Adrenal gland (tissue), 12 donors: ENCODE results near the gene CCDC24. TPM values are rescaled to one million over a fixed set of nuclear protein-coding genes. Genes with fewer than 3 reads are reported as not detected.
A peak's percentile ranks its signal among the peaks of the same experiment; 100 is the strongest.

Source experiments
- DNase-seq, 7 donors: peaks; one replicate each; pipeline ENCODE4 v3.0.0-alpha.2; 2019 to 2020
- H3K27ac ChIP-seq, 5 donors: fragments of 200-600 bp; sonication (generic) in 4 of 5; 1 replicate in 3 of 5; 2 replicates in 2 of 5; pipeline versions ENCODE4 v1.5.1 to v1.8.0; 2016 to 2020; ENCODE audit warnings: mild to moderate bottlenecking in 1 of 5
- H3K27me3 ChIP-seq: fragments of 200-600 bp; 2 replicates; pipeline ENCODE4 v1.8.0; 2021
- H3K36me3 ChIP-seq, 2 donors: fragments of 200-600 bp; replicated peaks in 1 of 2; 1 replicate in 1 of 2; 2 replicates in 1 of 2; pipeline versions ENCODE4 v1.5.1 to v1.8.0; 2018 to 2022
- H3K4me1 ChIP-seq, 2 donors: fragments of 200-600 bp; replicated peaks in 1 of 2; 1 replicate in 1 of 2; 2 replicates in 1 of 2; pipeline versions ENCODE4 v1.5.1 to v1.8.0; 2018 to 2021
- H3K4me3 ChIP-seq, 4 donors: fragments of 200-600 bp; sonication (generic) in 3 of 4; one replicate each; pipeline ENCODE4 v1.5.1; 2016 to 2018
- H3K9me3 ChIP-seq, 3 donors: fragments of 200-600 bp; sonication (generic) in 1 of 3; replicated peaks in 1 of 3; 1 replicate in 2 of 3; 2 replicates in 1 of 3; pipeline versions ENCODE4 v1.5.1 to v1.8.0; 2016 to 2021
- POLR2A ChIP-seq, 2 donors: fragments of 450-650 bp; IDR thresholded peaks; one replicate each; pipeline ENCODE4 v1.6.1; 2017; ENCODE audit warnings: antibody characterized with exemption in 2 of 2, mild to moderate bottlenecking in 2 of 2, moderate library complexity in 1 of 2
- WGBS, 4 donors: extraction: QIAGEN DNeasy Blood & Tissue Kit in 2 of 4; methylation state at CpG; one replicate each; pipeline versions ENCODE4 v1.1.5 to v1.1.7; 2013 to 2017; 5-methylcytosine and 5-hydroxymethylcytosine counted together
- intact Hi-C, 2 donors: fragments of 100-400 bp; cut with DNase I; formaldehyde crosslinking; loops; one replicate each; pipeline versions ENCODE4 v1.14.1 to v1.15.0; 2022 to 2023
- polyA plus RNA-seq, 3 donors: library from polyadenylated mRNA; stranded (reverse); fragments of 200-250 nt in 2 of 3; fragments of 350-450 nt in 1 of 3; fragmentation: Illumina TruSeq in 1 of 3; extraction: RNeasy Lipid Tissue Mini Kit (QIAGEN cat#74804) in 1 of 3; gene quantifications; one replicate each; pipeline ENCODE4 v1.2.3, GENCODE V29; 2013 to 2014
- total RNA-seq, 9 donors: library from RNA; depleted of rRNA in 4 of 9; stranded (reverse); fragments of >200 nt in 4 of 9; fragments of 120-200 nt in 1 of 9; fragmentation: NEBNext Ultra II Directional in 1 of 9; extraction: Animal tissue kit (Norgen Biotek cat#: 25700) in 1 of 9; gene quantifications; one replicate each; pipeline versions ENCODE4 v1.1.0 to v1.2.4, GENCODE V29; 2013 to 2023
- TF ChIP-seq, protein P1 (sequence below), 6 experiments: fragments of 450-650 bp in 4 of 6; fragments of 200-600 bp in 2 of 6; sonication (generic) in 1 of 6; IDR thresholded peaks; 1 replicate in 5 of 6; 2 replicates in 1 of 6; pipeline versions ENCODE4 v1.5.1 to v1.8.0; 2016 to 2021; ENCODE audit warnings: antibody characterized with exemption in 6 of 6, mild to moderate bottlenecking in 2 of 6, moderate library complexity in 1 of 6
- donor health status: healthy with polysubstance abuse.
- donor health status: Bipolar disorder and iron deficiency.
- donor health status: DM: yes; HTN: yes; CAD: no.
- donor health status: DM: no; HTN: no; CAD: no.
- donor health status: DM: no; HTN: no; CAD: no.
- donor health status: DM: yes; HTN: yes; CAD: no.

CCDC24 gene
- total and polyA plus RNA-seq, 12 donors = 3.1 to 53.5 (median 11.7) TPM

DNA sequence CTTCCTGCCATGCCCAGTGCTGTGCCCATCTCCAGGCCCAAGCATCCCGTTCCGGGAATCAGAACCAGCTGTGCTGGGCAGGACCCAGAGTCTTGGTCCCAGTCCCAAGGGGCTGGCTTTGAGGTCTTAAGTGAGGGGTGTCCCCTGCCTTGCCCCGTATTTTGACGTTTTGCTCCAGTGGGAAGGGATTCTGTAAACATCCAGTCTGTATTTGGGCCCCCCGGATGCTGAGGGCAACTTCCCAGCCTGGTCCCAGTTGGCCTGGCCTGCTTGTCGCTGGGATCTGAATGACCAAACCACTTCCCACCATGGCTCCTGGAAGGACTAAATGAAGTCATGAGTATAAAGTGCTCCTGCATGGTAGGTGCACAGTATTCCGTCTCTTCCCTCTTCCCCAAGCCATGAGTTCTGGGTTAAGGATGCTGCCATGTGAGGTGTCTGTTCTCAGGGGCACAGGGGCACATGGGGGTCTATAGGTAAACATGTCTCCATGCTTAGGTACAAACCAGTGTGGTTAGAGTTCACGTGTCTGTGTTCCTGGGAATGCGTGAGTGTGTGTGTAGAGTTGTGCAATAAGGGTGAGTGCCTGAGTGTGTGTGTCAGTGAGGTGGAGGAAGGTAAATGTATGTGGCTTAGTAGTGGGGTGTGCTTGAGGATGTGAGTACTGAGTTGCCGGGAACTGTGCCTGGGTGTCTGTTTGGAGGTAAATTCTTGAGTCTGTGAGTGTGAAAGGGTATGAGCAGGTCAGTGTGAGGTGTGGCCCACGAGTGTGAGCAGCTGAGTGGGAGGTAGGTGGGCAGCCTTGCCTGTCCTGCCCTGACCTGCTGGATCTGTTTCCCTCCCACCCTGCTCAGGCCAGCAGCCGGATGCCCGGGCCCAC is 10.9 kb upstream of the CCDC24 start:
- Histone ChIP-seq H3K36me3 (peaks cover 0 to 20% of the 10 kb centered on the region in 2 donors), H3K4me3 (peak overlapping the region in 1 of 4 donors; percentile 88), H3K27me3 (no peaks in the 10 kb centered on the region), H3K27ac (peak overlapping the region in 1 of 5 donors; percentile 26), H3K9me3 (no peaks in the 10 kb centered on the region), H3K4me1 (peaks cover 18 to 39% of the 10 kb centered on the region in 2 donors)
- WGBS, 4 donors = 72 to 84% (median 77%) methylated on average over 9 to 13 of the region's 13 CpGs
- intact Hi-C loops = no loop called here
- no peak for TF ChIP-seq POLR2A (IDR thresholded peaks at IDR 0.05)
- TF ChIP-seq, protein P1, sequence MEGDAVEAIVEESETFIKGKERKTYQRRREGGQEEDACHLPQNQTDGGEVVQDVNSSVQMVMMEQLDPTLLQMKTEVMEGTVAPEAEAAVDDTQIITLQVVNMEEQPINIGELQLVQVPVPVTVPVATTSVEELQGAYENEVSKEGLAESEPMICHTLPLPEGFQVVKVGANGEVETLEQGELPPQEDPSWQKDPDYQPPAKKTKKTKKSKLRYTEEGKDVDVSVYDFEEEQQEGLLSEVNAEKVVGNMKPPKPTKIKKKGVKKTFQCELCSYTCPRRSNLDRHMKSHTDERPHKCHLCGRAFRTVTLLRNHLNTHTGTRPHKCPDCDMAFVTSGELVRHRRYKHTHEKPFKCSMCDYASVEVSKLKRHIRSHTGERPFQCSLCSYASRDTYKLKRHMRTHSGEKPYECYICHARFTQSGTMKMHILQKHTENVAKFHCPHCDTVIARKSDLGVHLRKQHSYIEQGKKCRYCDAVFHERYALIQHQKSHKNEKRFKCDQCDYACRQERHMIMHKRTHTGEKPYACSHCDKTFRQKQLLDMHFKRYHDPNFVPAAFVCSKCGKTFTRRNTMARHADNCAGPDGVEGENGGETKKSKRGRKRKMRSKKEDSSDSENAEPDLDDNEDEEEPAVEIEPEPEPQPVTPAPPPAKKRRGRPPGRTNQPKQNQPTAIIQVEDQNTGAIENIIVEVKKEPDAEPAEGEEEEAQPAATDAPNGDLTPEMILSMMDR (IDR thresholded peaks at IDR 0.05) = no peak
- no peak for DNase-seq

DNA sequence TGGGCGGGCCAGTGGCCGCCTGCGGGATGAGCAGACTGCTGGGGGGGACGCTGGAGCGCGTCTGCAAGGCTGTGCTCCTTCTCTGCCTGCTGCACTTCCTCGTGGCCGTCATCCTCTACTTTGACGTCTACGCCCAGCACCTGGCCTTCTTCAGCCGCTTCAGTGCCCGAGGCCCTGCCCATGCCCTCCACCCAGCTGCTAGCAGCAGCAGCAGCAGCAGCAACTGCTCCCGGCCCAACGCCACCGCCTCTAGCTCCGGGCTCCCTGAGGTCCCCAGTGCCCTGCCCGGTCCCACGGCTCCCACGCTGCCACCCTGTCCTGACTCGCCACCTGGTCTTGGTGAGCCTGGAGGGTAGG is 10.3 kb upstream of the CCDC24 start:
- Histone ChIP-seq H3K27me3 (no peaks in the 10 kb centered on the region), H3K9me3 (no peaks in the 10 kb centered on the region), H3K4me1 (peaks cover 12 to 33% of the 10 kb centered on the region in 2 donors), H3K27ac (no peak overlapping the region), H3K4me3 (no peak overlapping the region), H3K36me3 (peaks cover 0 to 18% of the 10 kb centered on the region in 2 donors)
- DNase-seq = peak in 1 of 7 donors; percentile 70
- 77 to 97% (median 96%) methylated on average over 11 to 20 of the region's 20 CpGs for WGBS, 4 donors
- TF ChIP-seq, protein P1 (IDR thresholded peaks at IDR 0.05) = no peak
- no peak for TF ChIP-seq POLR2A (IDR thresholded peaks at IDR 0.05)
- intact Hi-C loops = no loop called here

DNA sequence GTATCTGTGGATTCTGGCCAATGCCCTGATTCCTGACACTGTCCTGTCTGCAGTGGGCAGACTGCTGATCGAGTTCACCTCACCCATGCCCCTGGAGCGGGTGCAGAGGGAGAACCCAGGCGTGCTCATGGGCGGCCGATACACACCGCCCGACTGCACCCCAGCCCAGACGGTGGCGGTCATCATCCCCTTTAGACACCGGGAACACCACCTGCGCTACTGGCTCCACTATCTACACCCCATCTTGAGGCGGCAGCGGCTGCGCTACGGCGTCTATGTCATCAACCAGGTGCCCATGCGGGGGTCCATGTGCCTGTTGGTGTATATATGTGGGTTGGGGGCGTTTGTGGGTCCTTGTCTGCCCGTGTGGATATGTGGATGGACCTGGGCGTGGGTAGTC is 9.8 kb upstream of the CCDC24 start:
- TF ChIP-seq, protein P1 (IDR thresholded peaks at IDR 0.05) = no peak
- TF ChIP-seq POLR2A (IDR thresholded peaks at IDR 0.05) = no peak
- 94 to 97% (median 96%) methylated on average over 8 to 20 of the region's 20 CpGs for WGBS, 4 donors

DNA sequence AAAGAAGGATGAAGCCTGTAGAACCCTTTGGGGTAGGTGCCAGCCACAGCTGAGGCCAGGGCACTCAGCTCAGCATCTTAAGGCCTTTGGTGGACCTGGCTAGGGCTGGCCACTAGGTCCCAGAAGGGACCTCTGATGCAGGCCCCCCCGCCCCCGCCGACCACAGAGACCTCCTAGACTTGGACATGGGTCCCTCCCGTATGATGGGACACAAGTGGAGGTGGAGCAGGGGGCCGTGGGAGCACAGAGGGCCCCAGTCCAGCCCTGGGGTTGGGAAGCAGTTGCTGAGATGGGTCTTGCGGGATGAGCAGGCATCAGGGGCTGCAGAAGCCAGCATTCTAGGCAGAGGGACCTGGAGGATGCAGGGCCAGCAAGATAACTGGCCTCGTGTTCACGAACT is 9.2 kb upstream of the CCDC24 start:
- intact Hi-C loops = no loop called here
- H3K36me3 ChIP-seq = peaks cover 0 to 7% of the 10 kb centered on the region in 2 donors
- H3K4me3 ChIP-seq = no peak overlapping the region
- TF ChIP-seq POLR2A (IDR thresholded peaks at IDR 0.05) = no peak
- 90 to 97% (median 94%) methylated on average over 2 to 8 of the region's 8 CpGs for WGBS, 4 donors
- no peak for DNase-seq
- no peaks in the 10 kb centered on the region for H3K9me3 ChIP-seq
- H3K27ac ChIP-seq = no peak overlapping the region
- H3K27me3 ChIP-seq = no peaks in the 10 kb centered on the region
- peaks cover 7 to 21% of the 10 kb centered on the region in 2 donors for H3K4me1 ChIP-seq

More for the DNA sequence above, 9.8 kb upstream of the CCDC24 start:
- peak in 1 of 7 donors; percentile 15 for DNase-seq
- Histone ChIP-seq H3K27ac (no peak overlapping the region), H3K36me3 (peaks cover 0 to 13% of the 10 kb centered on the region in 2 donors), H3K4me1 (peaks cover 7 to 27% of the 10 kb centered on the region in 2 donors), H3K27me3 (no peaks in the 10 kb centered on the region), H3K4me3 (no peak overlapping the region), H3K9me3 (no peaks in the 10 kb centered on the region)
- intact Hi-C loops = no loop called here
